GM19452 (cell line): ENCODE results near the gene MUC5B.
"Not testable (repeated sequence)": the region's sequence is repeated elsewhere in the genome, so short reads cannot be mapped to it uniquely, and the experiment has no call there.

Experiments
- ATAC-seq: cut with Tn5 transposase; IDR thresholded peaks from one replicate; pipeline ENCODE4 v1.9.1; 2021; ENCODE audit not compliant: unreplicated experiment

MUC5B gene

DNA sequence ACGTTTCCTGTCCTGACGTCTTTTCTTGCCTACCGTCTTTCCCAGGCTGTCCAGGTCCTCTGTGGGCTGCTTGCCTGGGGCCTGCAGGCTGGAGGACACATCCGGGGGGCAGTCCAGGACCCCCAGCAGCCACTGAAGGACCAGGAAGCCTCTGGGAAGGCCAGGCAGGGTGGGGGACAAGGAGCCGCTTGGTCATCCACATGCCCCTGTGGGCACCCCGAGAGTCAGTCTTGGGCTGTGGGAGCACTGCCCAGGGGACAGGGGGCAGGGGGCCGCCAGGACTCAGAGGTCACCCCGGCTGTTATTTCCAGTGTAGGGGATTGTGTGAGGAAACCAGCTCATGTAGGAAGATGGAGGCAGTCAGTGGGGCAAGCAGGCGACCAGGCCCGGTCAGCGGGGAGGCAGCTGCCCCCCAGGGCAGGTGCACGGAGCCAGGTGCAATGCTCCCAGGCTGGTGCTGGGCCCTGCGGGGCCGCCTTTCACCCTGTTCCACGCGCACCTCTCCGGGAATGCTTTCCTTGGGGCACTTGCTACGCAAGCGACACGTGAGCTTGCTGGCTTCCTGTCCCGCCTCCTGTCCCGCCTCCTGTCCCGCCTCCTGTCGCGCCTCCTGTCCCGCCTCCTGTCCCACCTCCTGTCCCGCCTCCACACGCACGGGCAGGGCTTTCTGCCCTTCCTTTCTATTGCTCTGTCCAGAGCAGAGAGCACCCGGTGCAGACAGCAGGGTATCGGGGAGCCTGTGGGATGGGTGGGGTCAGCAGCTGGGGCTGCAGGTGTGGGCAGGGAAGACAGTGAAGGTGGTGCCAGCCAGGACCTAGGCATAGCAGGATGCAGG, 39.5 kb downstream of the MUC5B start:
- peak; percentile 77 for ATAC-seq

DNA sequence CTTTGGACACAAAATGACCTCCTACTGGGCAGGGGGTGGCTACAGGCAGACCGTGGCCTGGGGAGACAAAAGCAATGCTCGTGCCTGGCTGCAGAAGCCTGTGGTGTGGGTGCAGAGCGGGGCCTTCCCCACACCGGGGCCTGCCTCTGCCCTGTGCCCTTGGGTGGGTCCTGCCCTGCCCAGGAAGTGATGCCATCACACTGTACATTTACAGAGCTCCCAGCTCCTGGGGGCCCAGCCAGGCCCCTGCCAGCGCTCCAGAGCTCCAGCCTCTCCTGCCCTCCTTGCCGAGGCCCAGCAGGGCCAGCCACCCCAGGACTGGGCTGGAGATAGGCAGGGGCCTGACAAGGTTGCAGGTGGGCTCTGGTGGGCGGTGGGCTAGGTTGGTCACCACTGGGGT, 40.1 kb downstream of the MUC5B start:
- no peak for ATAC-seq

GRCh38 chr11:1264444-1264843, 41.6 kb downstream of the MUC5B start:
- ATAC-seq, result not testable (repeated sequence)

GRCh38 chr11:1265480-1265879, 42.6 kb downstream of the MUC5B start:
- ATAC-seq, result not testable (repeated sequence)

- not testable (repeated sequence) for ATAC-seq
Observed at GRCh38 chr11:1266976-1267375, 44.1 kb downstream of the MUC5B start.

GRCh38 chr11:1267441-1268100, 44.7 kb downstream of the MUC5B start:
- no peak for ATAC-seq

DNA sequence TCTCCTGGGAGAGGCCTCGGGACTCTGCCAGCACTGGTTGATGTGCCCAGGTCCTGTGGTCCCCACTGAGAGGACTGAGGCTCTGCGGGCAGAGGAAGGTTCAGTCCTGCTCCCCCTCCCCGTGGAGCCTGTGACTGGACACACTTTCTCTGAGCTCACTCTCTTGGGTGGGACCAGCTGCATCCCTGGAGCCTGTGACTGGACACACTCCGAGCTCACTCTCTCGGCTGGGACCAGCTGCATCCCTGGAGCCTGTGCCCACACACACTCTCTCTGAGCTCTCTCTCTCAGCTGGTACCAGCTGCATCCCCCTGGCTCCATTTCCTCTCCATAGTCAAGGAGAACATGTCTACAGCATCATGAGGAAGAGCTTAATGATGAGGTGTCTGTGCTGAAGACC, 47.1 kb downstream of the MUC5B start:
- no peak for ATAC-seq

DNA sequence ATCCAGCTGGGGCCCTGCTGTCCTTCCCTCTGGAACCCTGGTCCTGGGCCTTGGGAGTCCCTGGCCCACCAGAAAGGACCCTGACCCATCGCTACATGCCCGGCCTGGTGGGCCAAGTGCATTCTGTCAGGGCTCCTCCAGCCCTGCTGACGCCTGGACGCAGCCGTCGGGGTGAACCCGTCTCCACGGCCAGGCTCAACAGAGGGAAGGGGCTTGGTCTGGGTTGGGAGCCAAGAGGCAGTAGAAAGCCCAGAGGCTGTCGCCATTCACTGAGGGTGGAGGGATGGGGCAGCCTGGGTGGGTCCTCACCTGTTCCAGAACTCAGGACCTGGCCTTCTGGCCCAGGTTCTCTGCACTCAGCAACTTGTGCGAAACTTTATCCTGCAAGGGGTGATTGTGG, 47.6 kb downstream of the MUC5B start:
- no peak for ATAC-seq

DNA sequence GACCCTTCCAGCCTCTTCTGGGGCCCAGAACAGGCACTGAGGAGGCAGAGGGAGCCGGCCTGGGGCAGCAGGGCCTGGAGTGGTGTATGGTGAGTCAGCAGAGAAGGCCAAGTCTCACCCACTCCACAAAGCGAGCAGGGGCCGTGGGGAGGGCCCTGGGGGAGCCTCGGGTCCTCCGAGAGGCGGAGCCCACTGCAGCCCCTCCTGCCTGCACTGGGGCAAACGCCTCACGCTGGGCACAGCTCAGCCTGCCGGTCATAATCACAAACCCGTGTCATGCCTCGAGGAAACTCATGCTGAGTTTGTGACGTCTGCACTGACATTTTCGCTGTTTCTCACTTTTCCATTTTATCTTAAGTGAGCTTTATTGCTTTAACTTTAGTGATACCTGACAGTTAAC, 48.1 kb downstream of the MUC5B start:
- no peak for ATAC-seq

DNA sequence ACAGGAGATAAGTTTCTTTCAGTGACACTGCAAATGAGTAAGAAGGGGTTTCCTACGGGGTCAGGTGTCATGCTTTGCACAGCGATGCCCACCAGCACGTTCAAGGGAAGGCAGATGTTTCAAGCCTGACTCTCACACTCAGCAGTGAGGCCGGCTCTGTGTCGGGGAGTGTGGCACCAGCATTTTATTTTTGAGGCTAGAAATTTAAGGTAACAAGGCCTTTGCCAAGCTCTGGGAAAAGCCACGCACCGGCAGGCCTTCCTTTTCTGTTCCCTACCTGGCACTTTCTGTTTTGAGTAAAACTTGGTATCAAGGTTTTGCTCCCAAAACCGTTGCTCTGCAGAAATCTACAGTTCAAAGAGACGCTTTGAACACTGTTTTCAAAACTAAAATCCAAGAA, 48.5 kb downstream of the MUC5B start:
- no peak for ATAC-seq

DNA sequence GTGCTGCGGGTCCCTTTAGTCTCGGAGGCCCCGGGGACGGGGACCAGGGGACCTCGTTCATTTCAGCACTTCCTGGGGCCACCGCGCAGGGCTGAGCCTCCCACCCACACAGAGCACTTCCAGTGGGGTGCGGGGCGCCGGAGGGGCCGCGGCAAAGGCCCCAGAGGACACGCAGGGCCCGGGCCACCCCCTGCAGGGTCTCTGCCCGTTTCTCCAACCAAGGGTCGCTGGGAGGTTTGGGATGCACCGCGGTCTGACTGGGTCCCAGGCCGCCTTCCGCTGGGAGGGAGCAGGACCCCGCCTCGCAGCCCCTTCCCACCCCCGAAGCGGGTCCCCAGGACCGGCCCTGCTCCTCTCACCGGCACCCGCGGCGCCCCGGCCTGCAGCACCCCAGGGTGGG, 49.1 kb downstream of the MUC5B start:
- no peak for ATAC-seq

DNA sequence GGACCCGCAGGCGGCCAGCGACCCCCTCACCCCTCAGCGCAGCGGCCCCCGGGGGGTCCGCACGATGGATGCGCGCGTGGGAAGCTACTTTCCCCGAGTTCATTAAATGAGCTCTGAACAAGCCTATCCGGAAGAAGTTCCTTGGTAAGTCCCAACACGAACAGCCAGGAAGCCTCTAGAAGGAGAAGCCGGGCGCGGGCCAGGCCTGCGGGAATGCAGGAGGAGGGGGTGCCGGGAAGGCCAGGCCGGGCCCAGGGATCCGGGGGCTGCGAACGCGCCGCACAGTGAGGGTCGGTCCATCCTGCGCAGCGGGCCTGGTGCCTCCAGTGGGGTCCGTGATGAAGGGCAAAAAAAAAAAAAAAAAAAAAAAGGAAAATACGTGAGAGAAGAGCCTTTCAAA, 49.7 kb downstream of the MUC5B start:
- ATAC-seq, result no peak

GRCh38 chr11:1274501-1274900, 51.6 kb downstream of the MUC5B start:
- no peak for ATAC-seq

DNA sequence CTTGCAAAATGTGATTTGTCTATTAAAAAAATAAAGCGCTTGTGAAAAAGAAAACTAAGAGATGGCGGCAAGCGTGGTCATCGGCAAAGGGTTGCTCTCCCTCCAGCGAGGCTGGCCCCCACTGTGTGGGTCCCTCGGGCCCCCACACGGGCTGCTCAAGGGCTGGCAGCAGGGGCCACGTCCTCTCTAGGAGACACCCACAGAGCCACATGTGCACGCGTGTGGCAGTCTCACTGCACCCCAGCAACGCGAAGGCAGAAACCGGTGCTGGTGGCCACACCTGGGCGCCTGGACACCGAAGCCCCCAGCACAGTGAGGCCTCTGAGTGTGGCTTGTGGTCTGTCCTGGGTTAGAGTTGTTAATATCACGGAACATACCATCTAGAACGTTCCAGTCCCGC, 52.2 kb downstream of the MUC5B start:
- ATAC-seq, result no peak

DNA sequence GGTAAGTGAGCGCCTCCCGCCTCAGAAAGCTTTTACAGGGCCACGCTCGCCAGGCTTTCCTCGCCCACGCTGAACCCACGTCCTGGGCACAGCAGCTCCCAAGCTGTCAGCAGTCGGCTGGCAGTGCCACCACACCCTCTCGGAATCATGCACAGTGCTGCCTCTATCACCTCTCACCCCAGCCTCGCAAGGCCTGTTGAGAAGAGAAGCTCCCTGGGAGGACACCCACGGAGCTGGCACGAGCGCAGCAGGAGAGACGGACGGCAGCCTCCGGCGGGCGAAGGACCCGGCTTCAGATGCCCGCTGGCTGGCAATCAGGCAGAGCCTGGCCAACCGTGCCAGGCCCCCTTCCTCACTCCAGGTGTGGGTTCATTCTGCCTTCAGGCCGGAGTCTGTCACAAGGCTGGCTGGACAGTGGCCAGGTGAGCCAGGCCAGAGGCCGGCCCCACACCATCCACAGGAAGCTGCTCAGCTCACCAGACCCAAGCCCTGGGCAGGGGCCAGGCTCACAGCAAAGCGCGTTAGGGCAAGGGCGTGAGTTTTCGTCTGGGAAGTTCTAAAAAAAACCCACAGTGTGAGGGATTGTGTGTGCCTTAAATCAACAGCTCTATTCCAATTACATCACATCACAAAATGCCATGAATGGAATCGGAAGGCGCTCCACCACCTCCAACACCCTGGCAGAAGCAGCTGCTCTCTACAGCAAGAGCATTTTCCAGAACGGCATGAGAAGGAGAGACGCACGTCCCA, 53.4 kb downstream of the MUC5B start:
- ATAC-seq, result no peak

- no peak for ATAC-seq
Observed at GRCh38 chr11:1276866-1277615, 54.2 kb downstream of the MUC5B start.

GRCh38 chr11:1277936-1278512, 55.2 kb downstream of the MUC5B start:
- ATAC-seq, result no peak

DNA sequence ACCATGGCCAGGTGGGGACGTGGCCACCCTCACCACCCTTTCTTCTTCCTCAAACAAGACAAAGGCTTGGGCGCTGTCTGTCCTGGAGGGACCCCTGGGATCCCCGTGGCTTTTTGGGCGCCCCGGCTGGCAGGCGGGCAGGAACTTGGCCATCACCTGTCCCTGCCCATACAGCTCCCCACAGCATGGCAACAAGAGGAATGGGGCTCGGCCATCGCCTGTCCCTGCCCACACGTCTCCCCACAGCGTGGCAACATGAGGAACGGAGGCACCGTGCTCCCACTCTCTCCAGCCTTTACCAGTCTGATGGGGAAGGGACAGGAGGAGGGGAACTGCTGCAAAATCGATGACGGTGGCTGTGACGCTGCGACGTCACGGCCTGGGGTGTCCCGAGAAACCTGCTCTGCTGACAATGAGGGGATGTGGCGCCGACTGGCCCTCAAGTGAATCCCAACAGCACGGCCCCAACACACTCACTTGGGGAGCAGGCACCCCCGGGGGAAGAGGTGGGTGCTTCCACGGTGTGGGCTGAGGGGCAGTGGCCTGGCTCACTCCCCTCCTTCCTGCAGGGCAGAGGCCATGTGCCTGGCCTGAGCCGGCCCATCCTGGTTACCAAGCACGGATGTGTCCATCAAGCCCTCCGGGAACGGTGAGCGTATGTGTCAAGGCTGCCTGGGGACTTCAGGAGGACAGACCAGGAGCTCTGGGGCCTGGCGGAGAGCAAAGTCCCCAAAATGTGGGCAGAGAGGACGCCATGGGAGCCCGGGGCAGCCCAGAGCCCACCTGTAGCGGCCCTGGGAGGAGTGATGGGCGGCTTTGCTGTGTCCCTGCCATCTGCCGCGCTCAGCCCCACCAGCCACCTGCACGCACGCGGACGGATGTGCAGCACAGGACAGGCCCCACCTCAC, 56.2 kb downstream of the MUC5B start:
- no peak for ATAC-seq

- ATAC-seq, result no peak
Observed at GRCh38 chr11:1279674-1280055, 56.8 kb downstream of the MUC5B start.
